ENCODE data around the gene DCAF7.

Gene DCAF7

DNA sequence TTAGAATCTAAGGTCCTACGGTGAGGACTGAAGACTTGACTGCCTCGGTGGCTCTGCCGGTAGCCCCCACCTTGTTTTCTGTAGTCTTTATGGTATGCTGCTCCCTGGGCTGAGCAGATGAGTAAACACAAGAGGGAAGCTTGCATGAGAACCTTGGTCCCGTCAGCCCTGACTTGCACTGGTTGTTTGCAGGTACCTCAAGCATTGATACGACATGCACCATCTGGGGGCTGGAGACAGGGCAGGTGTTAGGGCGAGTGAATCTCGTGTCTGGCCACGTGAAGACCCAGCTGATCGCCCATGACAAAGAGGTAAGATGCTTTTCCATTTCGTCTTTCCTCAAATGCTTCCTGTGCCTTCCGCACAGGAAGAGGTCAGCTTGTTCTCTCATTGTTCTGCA is 29.4 kb downstream of the DCAF7 start:
- no peak overlapping the region for H3K4me3 ChIP-seq (ENCODE audit: low read depth, low read length)

DNA sequence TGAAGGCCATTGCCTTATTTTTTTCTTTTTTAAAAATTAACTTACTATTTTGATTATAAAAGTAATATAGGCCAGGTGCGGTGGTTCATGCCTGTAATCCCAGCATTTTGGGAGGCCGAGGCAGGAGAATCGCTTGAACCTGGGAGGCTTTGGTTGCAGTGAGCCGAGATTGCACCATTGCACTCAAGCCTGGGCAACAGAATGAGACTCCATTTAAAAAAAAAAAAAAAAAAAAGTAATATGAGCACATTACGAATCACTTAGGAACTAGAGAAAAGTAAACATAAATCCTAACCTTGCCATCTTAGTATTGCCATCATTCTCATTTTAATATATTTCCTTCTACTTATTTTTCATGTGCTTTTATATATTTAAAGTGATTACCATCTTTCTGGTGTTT is 37.5 kb downstream of the DCAF7 start:
- no peak overlapping the region for H3K4me3 ChIP-seq (ENCODE audit: low read depth, low read length)

DNA sequence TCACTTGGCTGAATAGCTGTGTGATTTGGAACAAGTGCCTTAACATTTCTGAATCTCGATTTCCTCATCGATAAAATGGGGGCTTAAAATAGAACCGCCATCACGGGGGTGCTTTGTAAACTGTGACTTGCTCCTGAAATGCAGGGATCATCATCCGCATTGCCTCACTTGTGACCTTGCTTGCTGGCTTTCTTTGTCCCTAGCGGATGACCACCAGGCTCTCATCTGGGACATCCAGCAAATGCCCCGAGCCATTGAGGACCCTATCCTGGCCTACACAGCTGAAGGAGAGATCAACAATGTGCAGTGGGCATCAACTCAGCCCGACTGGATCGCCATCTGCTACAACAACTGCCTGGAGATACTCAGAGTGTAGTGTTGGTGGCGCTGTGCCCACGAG is 38.5 kb downstream of the DCAF7 start:
- no peak overlapping the region for H3K4me3 ChIP-seq (ENCODE audit: low read depth, low read length)

- no peak overlapping the region for H3K4me3 ChIP-seq (ENCODE audit: low read depth, low read length)
These were observed 39.4 kb downstream of the DCAF7 start for GRCh38 chr17:63589646-63590045.

GRCh38 chr17:63592797-63593196 is 42.5 kb downstream of the DCAF7 start:
- H3K4me3 ChIP-seq (ENCODE audit: low read depth, low read length): no peak overlapping the region

DNA sequence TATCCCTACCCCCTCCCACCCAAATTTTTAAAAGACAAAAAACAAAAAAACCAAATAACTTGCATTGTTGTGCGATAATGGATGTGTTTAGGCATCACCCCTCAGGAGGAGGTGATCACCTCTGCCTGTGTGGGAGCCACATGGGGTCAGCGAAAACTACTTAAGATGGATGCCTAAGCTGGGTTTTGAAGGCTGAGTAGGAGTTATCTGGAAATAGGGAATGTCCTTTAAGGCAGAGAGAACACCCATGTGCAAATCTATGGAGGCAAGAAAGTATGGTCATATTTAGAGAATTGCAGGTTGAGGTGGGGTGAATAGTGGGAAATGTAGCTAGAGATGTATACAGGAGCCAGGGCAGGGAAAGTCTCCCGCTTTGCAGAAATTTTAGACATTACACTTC is 44.9 kb downstream of the DCAF7 start:
- H3K4me3 ChIP-seq (ENCODE audit: low read depth, low read length): no peak overlapping the region

GRCh38 chr17:63596856-63597586 is 46.7 kb downstream of the DCAF7 start:
- H3K4me3 ChIP-seq (ENCODE audit: low read depth, low read length): no peak overlapping the region

DNA sequence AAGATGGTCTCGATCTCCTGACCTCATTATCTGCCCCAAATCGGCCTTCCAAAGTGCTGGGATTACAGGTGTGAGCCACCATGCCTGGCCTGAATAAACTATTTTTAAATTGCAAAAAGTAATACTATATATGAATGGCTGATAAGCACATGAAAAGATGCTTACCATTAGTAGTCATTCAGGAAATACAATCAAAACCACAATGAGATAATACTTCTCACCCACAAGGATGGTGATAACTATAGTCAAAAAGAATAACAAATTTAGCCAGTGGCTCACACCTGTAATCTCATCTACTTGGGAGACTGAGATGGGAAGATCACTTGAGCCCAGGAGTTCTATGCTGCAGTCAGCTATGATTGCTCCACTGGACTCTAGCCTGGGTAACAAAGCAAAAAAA is 48.0 kb downstream of the DCAF7 start:
- no peak overlapping the region for H3K4me3 ChIP-seq (ENCODE audit: low read depth, low read length)

DNA sequence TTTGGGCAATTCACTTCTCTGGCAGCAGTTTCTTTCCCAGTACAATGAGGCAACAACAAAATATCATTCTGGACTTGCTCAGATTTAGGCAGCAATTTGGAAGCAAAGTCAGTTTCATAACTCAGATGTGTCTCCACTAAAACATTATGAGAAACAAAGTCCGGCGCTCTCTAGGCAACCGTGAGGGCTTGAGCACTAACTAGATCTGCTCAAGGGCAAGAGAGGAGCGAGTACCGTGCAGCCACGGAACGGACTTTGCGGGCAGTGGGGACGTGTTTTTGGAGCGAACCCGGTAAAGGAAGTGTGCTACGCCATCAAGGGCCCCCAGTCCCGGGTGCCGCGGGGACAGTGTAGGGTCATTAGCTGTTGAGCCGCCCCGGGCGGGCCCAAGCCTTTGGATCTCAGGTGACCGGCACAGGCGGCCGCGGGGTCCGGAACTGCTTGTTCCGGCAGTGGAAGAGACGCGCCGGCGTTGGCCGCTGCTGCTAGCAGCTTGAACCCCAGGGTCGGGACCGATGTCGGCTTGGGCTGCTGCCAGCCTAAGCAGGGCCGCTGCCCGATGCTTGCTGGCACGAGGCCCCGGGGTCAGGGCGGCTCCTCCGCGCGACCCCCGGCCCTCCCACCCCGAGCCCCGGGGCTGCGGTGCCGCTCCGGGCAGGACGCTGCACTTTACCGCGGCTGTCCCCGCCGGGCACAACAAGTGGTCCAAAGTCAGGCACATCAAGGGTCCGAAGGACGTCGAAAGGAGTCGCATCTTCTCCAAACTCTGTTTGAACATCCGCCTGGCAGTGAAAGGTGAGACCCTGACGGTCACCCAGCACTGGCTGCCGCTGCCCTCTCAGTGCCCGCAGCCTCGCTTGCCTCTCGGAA is 50.5 kb downstream of the DCAF7 start, which contains the start of gene TACO1:
Gene TACO1, plus strand, starts transcription at position 327 of the 870 bp plus-strand sequence. Its CDS starts 189 bp downstream, at position 516.
- peak within 1 kb of the TSS; percentile 82 for H3K4me3 ChIP-seq (ENCODE audit: low read depth, low read length)

DNA sequence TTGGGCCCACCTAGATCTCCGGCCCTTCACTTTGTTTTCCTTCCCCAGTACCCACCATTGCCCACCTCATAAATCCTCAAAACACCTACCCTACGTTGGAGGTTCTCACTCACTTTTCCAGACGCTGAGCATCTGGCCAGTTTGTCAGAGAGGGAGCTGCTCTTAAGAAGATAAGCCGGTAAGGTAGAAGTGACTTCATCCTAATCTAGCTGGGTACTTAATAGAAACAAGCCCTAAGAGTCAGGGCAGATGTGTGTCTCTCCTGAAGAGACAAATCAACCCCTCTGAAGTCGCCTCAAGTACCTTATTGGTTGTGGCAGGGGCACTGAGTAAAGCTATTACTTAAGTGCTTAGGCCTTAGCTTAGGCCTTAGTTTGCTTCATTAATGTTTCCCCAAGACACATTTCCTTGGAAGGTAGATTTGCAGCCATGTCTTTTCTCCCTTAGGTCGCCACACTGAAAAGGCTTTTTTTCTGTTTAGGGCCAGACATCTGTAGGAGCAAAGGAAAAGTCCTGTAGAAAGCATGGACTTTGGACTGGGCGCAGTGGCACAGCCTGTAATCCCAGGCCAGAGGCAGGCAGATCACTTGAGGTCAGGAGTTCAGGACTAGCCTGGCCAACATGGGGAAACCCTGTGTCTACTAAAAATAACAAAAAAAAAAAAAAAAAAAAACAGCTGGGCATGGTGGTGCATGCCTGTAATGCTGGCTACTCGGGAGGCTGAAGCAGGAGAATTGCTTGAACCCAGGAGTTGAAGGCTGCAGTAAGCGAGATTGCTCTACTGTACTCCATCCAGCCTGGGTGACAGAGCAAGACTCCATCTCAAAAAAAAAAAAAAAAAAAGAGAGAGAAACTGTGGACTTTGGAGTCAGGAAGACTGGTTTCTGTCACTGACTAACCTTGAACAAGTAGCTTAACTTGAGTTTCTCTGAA is 51.4 kb downstream of the DCAF7 start:
- peak overlapping the region; percentile 82 for H3K4me3 ChIP-seq (ENCODE audit: low read depth, low read length)

GRCh38 chr17:63609816-63610573 is 59.7 kb downstream of the DCAF7 start:
- no peak overlapping the region for H3K4me3 ChIP-seq (ENCODE audit: low read depth, low read length)

GRCh38 chr17:63610854-63611253 is 60.6 kb downstream of the DCAF7 start:
- no peak overlapping the region for H3K4me3 ChIP-seq (ENCODE audit: low read depth, low read length)

DNA sequence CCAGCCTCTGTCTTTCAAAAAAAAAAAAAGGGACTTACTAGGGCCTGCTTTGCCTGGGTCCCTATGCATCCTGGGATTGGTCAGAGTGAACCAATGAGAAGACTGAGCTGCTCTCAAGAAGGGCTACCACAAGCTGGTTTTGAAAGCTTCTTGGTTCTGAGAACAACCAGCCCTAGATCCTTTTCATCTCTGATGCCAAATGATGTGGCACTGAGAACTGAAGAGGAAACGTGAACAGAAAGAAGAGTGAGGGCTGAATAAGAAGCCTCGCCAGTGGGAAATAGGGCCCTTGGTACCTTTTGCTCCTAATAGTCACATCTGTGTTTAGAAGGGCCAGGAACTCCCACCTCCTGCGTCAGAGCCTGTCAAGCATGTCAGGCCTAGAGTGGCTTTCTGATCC is 61.1 kb downstream of the DCAF7 start:
- H3K4me3 ChIP-seq (ENCODE audit: low read depth, low read length): no peak overlapping the region

DNA sequence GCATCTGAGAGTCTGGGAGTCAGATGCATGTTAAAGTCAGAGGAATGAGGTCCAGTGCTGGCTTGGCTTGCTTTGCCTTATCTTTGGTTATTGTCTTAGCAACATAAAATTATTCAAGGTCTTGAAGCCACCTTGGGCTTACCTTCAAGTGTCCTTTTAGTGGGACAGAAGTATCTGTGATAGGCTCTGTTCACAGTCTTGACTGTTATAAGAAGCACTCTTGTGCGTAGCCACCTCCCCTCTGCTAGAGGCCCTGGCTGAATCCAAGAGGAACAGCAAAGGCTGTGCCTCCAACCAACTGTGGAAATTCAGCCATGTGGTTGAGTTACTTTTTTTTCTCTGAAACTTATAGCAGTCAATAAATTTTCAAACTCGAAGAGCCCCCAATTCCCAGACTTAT is 63.4 kb downstream of the DCAF7 start:
- no peak overlapping the region for H3K4me3 ChIP-seq (ENCODE audit: low read depth, low read length)

DNA sequence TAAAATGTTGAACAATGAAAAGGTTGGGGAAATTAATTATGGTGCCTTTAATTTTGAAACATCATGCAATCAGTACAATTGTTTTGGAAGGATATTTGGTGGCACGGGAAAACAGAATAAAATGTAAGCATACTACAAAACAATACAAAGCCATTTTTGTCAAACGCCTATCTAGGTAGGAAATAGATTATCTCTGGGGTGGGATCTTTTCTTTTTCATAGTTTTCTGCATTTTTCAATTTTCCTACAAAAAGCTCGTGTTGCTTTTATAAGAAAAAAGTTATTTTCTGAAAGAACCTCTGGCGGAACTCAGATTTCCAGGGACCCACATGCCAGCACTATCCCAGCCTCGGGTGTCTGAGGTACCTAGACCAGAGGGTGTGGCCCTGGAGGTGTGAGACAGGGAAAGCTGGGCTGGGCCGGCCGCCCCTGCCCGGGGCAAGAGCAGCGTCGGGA is 71.0 kb downstream of the DCAF7 start:
- peak overlapping the region; percentile 62 for H3K4me3 ChIP-seq (ENCODE audit: low read depth, low read length)

DNA sequence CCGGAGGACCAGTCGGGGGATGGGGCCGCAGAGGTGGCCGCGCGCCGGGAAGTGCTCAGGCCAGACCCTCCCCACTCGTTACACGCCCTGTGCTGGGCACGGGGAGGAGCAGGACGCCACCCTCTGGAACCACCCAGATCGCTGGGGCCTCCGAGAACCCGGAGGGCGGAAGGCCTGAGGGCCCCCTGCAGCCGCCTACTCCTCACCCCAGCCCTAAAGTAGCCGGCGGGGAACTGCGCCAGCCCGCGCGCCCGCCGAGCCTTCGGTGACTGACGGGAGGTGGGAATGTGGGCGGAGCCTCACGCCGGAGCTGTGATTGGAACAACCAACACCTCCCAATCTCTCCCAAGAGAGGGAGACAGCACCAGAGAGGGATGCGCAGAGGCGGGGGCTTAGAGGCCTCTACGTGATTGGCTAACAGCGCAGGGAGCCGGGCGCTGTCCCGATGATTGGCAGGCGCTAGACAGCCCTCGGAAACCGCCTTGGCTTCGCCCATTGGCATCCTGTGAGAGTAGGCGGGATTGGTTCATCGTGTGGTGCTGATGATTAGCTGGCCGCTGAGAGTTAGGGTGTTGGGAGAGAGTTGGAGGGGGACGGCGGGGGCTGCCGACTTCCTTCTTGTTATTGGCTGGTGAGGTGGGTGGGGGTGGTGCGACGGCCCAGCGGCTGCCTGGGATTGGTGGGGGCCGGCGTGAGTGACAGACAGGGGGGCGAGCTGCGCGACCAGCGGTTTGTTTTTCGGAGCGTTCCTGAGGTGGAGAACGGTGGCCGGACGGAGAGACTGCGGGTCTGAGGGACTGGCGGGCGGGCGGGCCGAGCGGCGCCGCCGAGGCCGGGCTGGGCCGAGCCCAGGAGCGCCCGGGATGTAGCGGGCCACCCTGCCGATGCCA is 71.7 kb downstream of the DCAF7 start, which contains the start of gene MAP3K3:
Gene MAP3K3, plus strand, starts transcription at position 734 of the 890 bp plus-strand sequence. CDS start 343 bp downstream, outside the sequence.
- H3K4me3 ChIP-seq (ENCODE audit: low read depth, low read length): peak within 1 kb of the TSS; percentile 82

- peak overlapping the region; percentile 82 for H3K4me3 ChIP-seq (ENCODE audit: low read depth, low read length)
These were observed 72.5 kb downstream of the DCAF7 start for GRCh38 chr17:63622574-63623390.
